CD4-positive, alpha-beta memory T cell (primary cell): ENCODE data around the gene PPDPF. TPM values are rescaled to one million over a fixed set of nuclear protein-coding genes. Genes with fewer than 3 reads are reported as not detected.
A peak's percentile ranks its signal among the peaks of the same experiment; 100 is the strongest.

Experiments
- CTCF ChIA-PET: fragments of 350-600 bp; sonication (Branson Sonifier 250); formaldehyde crosslinking; loops from one replicate; lab custom pipeline; 2021; ENCODE audit warnings: inconsistent platforms; ENCODE audit not compliant: partially characterized antibody; lab: Charles Lee
- POLR2A ChIA-PET: fragments of 350-600 bp; sonication (Branson Sonifier 250); formaldehyde crosslinking; loops from one replicate; lab custom pipeline; 2021; ENCODE audit not compliant: partially characterized antibody; lab: Charles Lee
- DNase-seq, 5 donors: peaks; one replicate each; pipeline versions ENCODE4 v3.0.0 to v3.0.0-alpha.2; 2020 to 2022; ENCODE audit warnings: mixed read lengths in 1 of 5
- H3K27ac ChIP-seq: one replicate; pipeline ENCODE4 v1.7.0; 2013; ENCODE audit warnings: low read depth, low read length
- H3K27me3 ChIP-seq: 2 replicates; pipeline ENCODE4 v1.7.0; 2013; ENCODE audit warnings: mild to moderate bottlenecking, low read length, moderate library complexity; ENCODE audit not compliant: insufficient read depth
- H3K36me3 ChIP-seq: 2 replicates; pipeline ENCODE4 v1.7.0; 2013; ENCODE audit warnings: mild to moderate bottlenecking, low read length, moderate library complexity; ENCODE audit not compliant: insufficient read depth
- H3K4me1 ChIP-seq: 2 replicates; pipeline ENCODE4 v1.7.0; 2013; ENCODE audit warnings: mild to moderate bottlenecking, low read length, moderate library complexity; ENCODE audit not compliant: insufficient read depth
- H3K4me3 ChIP-seq, 2 donors: one replicate each; pipeline ENCODE4 v1.7.0; 2013; ENCODE audit warnings: low read length in 2 of 2, mild to moderate bottlenecking in 1 of 2
- H3K9me3 ChIP-seq, 2 donors: one replicate each; pipeline ENCODE4 v1.7.0; 2013; ENCODE audit warnings: low read length in 2 of 2, control low read depth in 1 of 2; ENCODE audit not compliant: control insufficient read depth in 1 of 2
- H3K27ac Mint-ChIP-seq, 7 donors: one replicate each; pipeline ENCODE4 v1.8.0; 2020 to 2021; ENCODE audit warnings: mixed read lengths in 7 of 7, mild to moderate bottlenecking in 6 of 7, inconsistent platforms in 3 of 7, moderate library complexity in 3 of 7
- H3K27me3 Mint-ChIP-seq, 2 donors: one replicate each; pipeline ENCODE4 v1.8.0; 2020 to 2021; ENCODE audit warnings: mixed read lengths in 2 of 2
- H3K36me3 Mint-ChIP-seq, 2 donors: one replicate each; pipeline ENCODE4 v1.8.0; 2020 to 2021; ENCODE audit warnings: mixed read lengths in 2 of 2, inconsistent platforms in 1 of 2, mild to moderate bottlenecking in 1 of 2
- H3K4me1 Mint-ChIP-seq, 4 donors: one replicate each; pipeline ENCODE4 v1.8.0; 2020 to 2021; ENCODE audit warnings: mixed read lengths in 4 of 4, mild to moderate bottlenecking in 1 of 4
- H3K4me3 Mint-ChIP-seq, 8 donors: one replicate each; pipeline ENCODE4 v1.8.0; 2020 to 2021; ENCODE audit warnings: mixed read lengths in 8 of 8, mild to moderate bottlenecking in 7 of 8, moderate library complexity in 6 of 8, inconsistent platforms in 3 of 8
- H3K9me3 Mint-ChIP-seq, 8 donors: one replicate each; pipeline ENCODE4 v1.8.0; 2020 to 2021; ENCODE audit warnings: mixed read lengths in 8 of 8, mild to moderate bottlenecking in 5 of 8, inconsistent platforms in 3 of 8, moderate library complexity in 1 of 8
- intact Hi-C: fragments of 100-400 bp; cut with micrococcal nuclease; formaldehyde crosslinking; loops from one replicate; pipeline ENCODE4 v1.15.1; 2023
- polyA plus RNA-seq, 2 donors: library from polyadenylated mRNA; unstranded; fragments of 300-500 nt; fragmentation: Illumina TruSeq; gene quantifications; one replicate each; pipeline ENCODE4 v1.2.3, GENCODE V29; 2021
- total RNA-seq, 2 experiments: library from RNA; stranded (reverse); gene quantifications; one replicate each; pipeline ENCODE4 v1.2.3, GENCODE V29; 2021

The PPDPF gene
- total and polyA plus RNA-seq, 4 experiments from 2014 or later = 29.4 to 229 (median 180) TPM

DNA sequence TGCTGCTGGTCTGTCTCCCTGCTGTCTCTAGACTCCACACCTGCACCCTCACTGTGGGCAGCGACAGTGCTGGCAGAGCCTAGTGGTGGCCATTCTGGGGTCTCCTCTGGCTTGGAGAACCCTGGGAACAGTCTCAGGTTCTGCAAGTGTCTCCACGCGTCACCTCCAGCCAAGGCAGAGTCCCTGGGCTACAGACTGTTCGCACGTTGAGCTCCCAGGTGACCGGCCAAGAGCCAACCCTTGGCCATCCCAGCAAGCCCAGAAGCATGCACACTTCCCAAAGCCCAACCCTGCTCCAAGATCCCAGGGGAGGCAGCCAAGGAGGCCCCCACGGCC, 26.5 kb upstream of the PPDPF start:
- intact Hi-C loops = no loop called here
- peaks cover 1 to 8% (median 3%) of the 10 kb centered on the region in 4 donors for H3K4me1 Mint-ChIP-seq
- ChIA-PET CTCF (interaction anchor here (0.9 kb wide), 1 partner anchor 371 kb away, joined by 3 read pairs; no protein-coding TSS in a partner anchor), POLR2A (no interaction called here)
- peaks cover 14% of the 10 kb centered on the region for H3K4me1 ChIP-seq
- H3K27me3 ChIP-seq = peaks cover 12% of the 10 kb centered on the region
- H3K9me3 Mint-ChIP-seq = peaks cover 0 to 5% (median 0%) of the 10 kb centered on the region in 8 donors
- no peaks in the 10 kb centered on the region for H3K9me3 ChIP-seq
- no peaks in the 10 kb centered on the region for H3K36me3 ChIP-seq
- no peaks in the 10 kb centered on the region for H3K36me3 Mint-ChIP-seq
- H3K4me3 ChIP-seq = no peak overlapping the region
- DNase-seq = no peak
- H3K4me3 Mint-ChIP-seq = no peak overlapping the region
- no peak overlapping the region for H3K27ac Mint-ChIP-seq
- peaks cover 11 to 12% of the 10 kb centered on the region in 2 donors for H3K27me3 Mint-ChIP-seq
- H3K27ac ChIP-seq = no peak overlapping the region

DNA sequence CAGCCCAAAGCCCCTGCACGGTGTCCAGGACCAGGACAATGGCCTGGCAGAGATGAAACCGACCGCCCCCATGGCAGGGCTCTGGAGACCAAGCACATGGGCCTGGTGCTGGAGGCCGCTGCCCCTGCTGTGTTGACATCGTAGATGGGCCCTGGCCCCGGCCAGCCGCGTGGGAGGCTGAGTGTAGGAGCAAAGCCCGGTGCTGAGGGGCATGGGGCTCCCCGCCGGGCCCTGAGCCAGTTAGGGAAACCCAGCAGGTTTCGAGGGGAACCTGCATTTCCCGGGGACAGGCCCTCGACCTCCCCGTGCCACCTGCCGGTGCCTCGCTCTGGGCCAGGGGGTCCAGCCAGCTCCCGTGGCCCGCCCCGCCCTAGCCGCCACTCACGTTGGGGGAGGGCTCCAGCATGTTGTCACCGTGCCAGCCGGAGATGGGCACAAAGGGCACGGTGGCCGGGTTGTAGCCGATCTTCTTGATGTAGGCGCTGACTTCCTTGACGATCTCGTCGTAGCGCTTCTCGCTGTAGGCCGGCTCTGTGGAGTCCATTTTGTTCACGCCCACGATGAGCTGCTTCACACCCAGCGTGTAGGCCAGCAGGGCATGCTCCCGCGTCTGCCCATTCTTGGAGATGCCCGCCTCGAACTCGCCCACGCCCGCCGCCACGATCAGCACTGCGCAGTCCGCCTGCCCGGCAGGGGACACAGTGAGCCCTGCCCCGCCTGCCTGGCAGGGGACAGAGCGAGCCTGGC, 26.0 kb upstream of the PPDPF start:
- peaks cover 9 to 11% of the 10 kb centered on the region in 2 donors for H3K27me3 Mint-ChIP-seq

DNA sequence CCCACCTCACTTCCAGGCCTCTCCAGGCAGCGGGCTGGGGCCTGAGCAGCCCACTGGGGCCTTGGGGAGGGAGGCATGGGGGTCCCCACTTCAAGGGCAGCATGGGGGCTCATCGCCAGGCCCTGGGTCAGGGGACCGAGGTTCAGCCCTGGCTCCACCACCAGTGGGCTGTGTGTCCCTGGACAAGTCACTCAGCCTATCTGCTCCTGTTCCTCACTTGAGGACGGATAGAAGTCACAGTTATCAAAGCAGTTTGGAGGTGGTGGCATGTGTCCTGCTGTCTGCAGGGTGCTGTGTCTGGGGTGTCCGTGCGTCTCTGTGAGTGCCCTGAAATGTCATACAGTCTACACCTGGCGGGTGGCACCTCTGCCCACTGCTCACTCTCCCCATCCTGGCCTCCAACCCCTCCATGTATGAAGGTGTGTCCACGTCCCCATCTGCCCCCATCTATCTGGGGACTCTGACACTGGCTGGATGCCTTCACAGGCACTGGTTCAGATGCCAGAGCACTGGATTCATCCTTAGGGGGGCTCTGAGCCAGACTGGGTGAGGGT, 25.3 kb upstream of the PPDPF start:
- intact Hi-C loops = loop anchor here (5.0 kb wide), 1 partner anchor 698 kb away; the partner anchor contains the start of gene MRGBP
- peaks cover 12% of the 10 kb centered on the region for H3K27me3 ChIP-seq
- H3K36me3 Mint-ChIP-seq = no peaks in the 10 kb centered on the region
- no peak overlapping the region for H3K27ac ChIP-seq
- no peaks in the 10 kb centered on the region for H3K9me3 ChIP-seq
- H3K4me1 Mint-ChIP-seq = peaks cover 1 to 8% (median 3%) of the 10 kb centered on the region in 4 donors
- peaks cover 18% of the 10 kb centered on the region for H3K4me1 ChIP-seq
- ChIA-PET POLR2A (interaction anchor here (2.6 kb wide), 1 partner anchor 25 kb away, joined by 27 read pairs; the partner anchor contains the start of gene PPDPF), CTCF (interaction anchor here (1.3 to 2.3 kb wide), 6 partner anchors 10 to 485 kb away, joined by 3 to 21 read pairs (median 6); partner anchors contain the start of genes PPDPF and SAMD10)
- H3K4me3 Mint-ChIP-seq = no peak overlapping the region
- no peak overlapping the region for H3K4me3 ChIP-seq
- no peak overlapping the region for H3K27ac Mint-ChIP-seq
- H3K27me3 Mint-ChIP-seq = peaks cover 5 to 9% of the 10 kb centered on the region in 2 donors
- H3K9me3 Mint-ChIP-seq = peaks cover 0 to 5% (median 0%) of the 10 kb centered on the region in 8 donors
- H3K36me3 ChIP-seq = no peaks in the 10 kb centered on the region
- no peak for DNase-seq

More for the DNA sequence above, 26.0 kb upstream of the PPDPF start:
- no peak for DNase-seq
- H3K9me3 Mint-ChIP-seq = peaks cover 0 to 5% (median 0%) of the 10 kb centered on the region in 8 donors
- H3K27ac ChIP-seq = no peak overlapping the region
- peaks cover 12% of the 10 kb centered on the region for H3K27me3 ChIP-seq
- no peak overlapping the region for H3K4me3 ChIP-seq
- H3K9me3 ChIP-seq = no peaks in the 10 kb centered on the region
- ChIA-PET POLR2A (no interaction called here), CTCF (no interaction called here)
- no peaks in the 10 kb centered on the region for H3K36me3 ChIP-seq
- no peak overlapping the region for H3K27ac Mint-ChIP-seq
- peaks cover 17% of the 10 kb centered on the region for H3K4me1 ChIP-seq
- H3K4me3 Mint-ChIP-seq = no peak overlapping the region
- peaks cover 1 to 8% (median 3%) of the 10 kb centered on the region in 4 donors for H3K4me1 Mint-ChIP-seq
- intact Hi-C loops = loop anchor here (5.0 kb wide), 1 partner anchor 697 kb away; the partner anchor contains the start of gene MRGBP
- no peaks in the 10 kb centered on the region for H3K36me3 Mint-ChIP-seq

DNA sequence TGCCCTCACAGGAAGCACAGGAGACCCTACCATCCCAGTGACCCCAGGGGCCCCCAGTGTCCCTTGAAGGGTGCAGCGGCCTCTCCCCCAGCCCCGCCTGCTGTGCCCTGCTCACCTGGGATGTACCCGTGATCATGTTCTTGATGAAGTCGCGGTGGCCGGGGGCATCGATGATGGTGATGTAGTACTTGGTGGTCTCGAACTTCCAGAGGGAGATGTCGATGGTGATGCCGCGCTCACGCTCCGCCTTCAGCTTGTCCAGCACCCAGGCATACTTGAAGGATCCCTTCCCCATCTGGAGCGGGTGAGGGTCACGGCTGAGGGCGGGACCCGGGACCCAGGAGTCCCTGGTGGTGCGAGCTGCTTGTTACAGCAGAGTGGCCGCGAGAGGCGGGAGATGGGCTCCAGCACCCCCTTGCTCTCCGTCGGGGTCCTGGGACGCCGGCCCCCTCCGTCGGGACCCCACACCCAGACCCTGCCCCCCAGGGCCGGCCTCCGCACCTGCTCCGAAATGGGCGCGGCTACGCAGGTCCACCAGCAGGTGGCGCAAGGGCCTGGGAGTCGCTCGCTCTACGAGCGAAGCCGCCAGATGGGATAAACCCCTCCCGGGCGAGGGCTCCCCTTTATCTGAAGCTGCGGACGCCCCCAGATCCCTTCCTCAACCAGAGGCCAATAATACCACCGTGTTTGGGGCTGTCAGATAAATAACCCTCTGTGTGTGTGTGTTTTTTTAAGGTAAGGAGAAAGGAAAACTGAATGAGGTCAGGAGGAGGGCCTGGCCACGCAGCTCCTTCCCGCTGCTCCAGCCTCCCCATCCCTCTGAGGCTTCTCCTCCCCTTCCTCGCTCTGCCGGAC, 24.6 kb upstream of the PPDPF start:
- Mint-ChIP-seq H3K4me1 (peaks cover 1 to 8% (median 3%) of the 10 kb centered on the region in 4 donors), H3K36me3 (no peaks in the 10 kb centered on the region), H3K4me3 (peak overlapping the region in 7 of 8 donors; percentile 48 to 83 (median 71)), H3K27ac (no peak overlapping the region), H3K27me3 (peaks cover 5 to 9% of the 10 kb centered on the region in 2 donors), H3K9me3 (peaks cover 0 to 5% (median 0%) of the 10 kb centered on the region in 8 donors)
- ChIA-PET POLR2A (interaction anchor here (0.6 to 2.6 kb wide), 6 partner anchors 11 to 368 kb away, joined by 3 to 27 read pairs (median 4); partner anchors contain the start of genes HELZ2, PPDPF, PTK6 and TPD52L2), CTCF (interaction anchor here (0.7 to 2.3 kb wide), 14 partner anchors 9 to 1308 kb away, joined by 3 to 21 read pairs (median 4); partner anchors contain the start of genes PPDPF, PTK6, SAMD10 and TPD52L2)
- DNase-seq = peak; percentile 63 to 72 (median 68)
- H3K9me3 ChIP-seq = no peaks in the 10 kb centered on the region
- H3K4me3 ChIP-seq = peak overlapping the region in 1 of 2 donors; percentile 43
- intact Hi-C loops = loop anchor here (1.0 to 5.0 kb wide), 4 partner anchors 24 to 699 kb away; partner anchors contain the start of genes MRGBP and PPDPF
- no peaks in the 10 kb centered on the region for H3K36me3 ChIP-seq
- H3K27me3 ChIP-seq = peaks cover 12% of the 10 kb centered on the region
- peaks cover 18% of the 10 kb centered on the region for H3K4me1 ChIP-seq
- H3K27ac ChIP-seq = no peak overlapping the region

DNA sequence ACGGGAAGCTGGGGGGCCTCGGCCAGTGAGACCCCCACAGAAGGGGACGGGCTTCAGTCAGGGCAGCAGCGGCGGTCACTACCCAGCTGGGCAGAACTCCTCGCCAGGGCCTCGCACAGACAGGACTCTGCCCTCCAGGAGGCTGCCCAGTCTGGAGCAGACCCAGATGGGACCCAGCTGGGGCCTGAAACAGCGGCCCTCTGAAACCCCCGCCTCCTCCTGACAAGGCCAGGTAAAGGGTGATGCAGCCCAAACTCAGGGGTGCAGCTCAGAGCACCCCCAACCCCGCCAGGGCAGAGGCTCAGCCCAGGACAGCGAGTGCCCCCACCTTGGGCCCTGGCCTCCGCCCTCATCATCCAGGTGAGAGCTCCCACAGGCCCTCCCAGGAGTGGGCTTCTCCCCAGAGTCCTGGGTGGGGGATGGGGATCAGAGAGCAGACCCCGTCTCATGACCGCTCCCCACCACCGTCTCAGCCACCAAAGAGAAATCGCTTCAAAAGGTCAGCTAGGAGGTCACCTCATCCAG, 23.9 kb upstream of the PPDPF start:
- H3K36me3 ChIP-seq = no peaks in the 10 kb centered on the region
- H3K9me3 ChIP-seq = no peaks in the 10 kb centered on the region
- no peak overlapping the region for H3K27ac ChIP-seq
- CTCF ChIA-PET = interaction anchor here (0.5 to 2.3 kb wide), 17 partner anchors 8 to 1309 kb away, joined by 3 to 21 read pairs (median 3); partner anchors contain the start of genes PPDPF, PTK6, SAMD10 and TPD52L2
- H3K27me3 ChIP-seq = peaks cover 12% of the 10 kb centered on the region
- peaks cover 0 to 5% (median 0%) of the 10 kb centered on the region in 8 donors for H3K9me3 Mint-ChIP-seq
- DNase-seq = no peak
- H3K4me1 ChIP-seq = peaks cover 18% of the 10 kb centered on the region
- peaks cover 1 to 8% (median 3%) of the 10 kb centered on the region in 4 donors for H3K4me1 Mint-ChIP-seq
- no peaks in the 10 kb centered on the region for H3K36me3 Mint-ChIP-seq
- H3K27ac Mint-ChIP-seq = peak overlapping the region in 1 of 7 donors; percentile 52
- peak overlapping the region in 1 of 2 donors; percentile 43 for H3K4me3 ChIP-seq
- peak overlapping the region in 6 of 8 donors; percentile 33 to 83 (median 64) for H3K4me3 Mint-ChIP-seq
- intact Hi-C loops = loop anchor here (1.0 to 5.0 kb wide), 4 partner anchors 24 to 699 kb away; partner anchors contain the start of genes MRGBP and PPDPF
- POLR2A ChIA-PET = interaction anchor here (0.6 to 2.6 kb wide), 6 partner anchors 10 to 368 kb away, joined by 3 to 27 read pairs (median 4); partner anchors contain the start of genes HELZ2, PPDPF, PTK6 and TPD52L2
- peaks cover 6 to 7% of the 10 kb centered on the region in 2 donors for H3K27me3 Mint-ChIP-seq
